HepG2 (cell line): ENCODE results near the gene HSD17B11. TPM values are rescaled to one million over a fixed set of nuclear protein-coding genes. Genes with fewer than 3 reads are reported as not detected.

Experiments
- CEBPB ChIP-seq: IDR thresholded peaks from 2 replicates; pipeline ENCODE4 v1.6.1; 2011; ENCODE audit warnings: low read depth, low read length, improper control_type of control experiment, borderline replicate concordance
- CEBPG ChIP-seq: IDR thresholded peaks from 2 replicates; pipeline ENCODE4 v1.6.1; 2016
- CREM ChIP-seq, 2 experiments: sonication (generic) in 1 of 2; formaldehyde crosslinking in 1 of 2; IDR thresholded peaks; 2 replicates each; pipeline versions ENCODE4 v1.4.0 to v1.6.1; 2016 to 2020; ENCODE audit warnings: antibody characterized with exemption in 1 of 2, mild to moderate bottlenecking in 1 of 2, missing genetic modification reagents in 1 of 2
- EP300 ChIP-seq, 3 experiments: sonication (generic) in 1 of 3; formaldehyde crosslinking in 1 of 3; IDR thresholded peaks; 2 replicates each; pipeline versions ENCODE4 v1.5.1 to v1.6.1; 2011 to 2020; ENCODE audit warnings: low read depth in 2 of 3, low read length in 2 of 3, borderline replicate concordance in 1 of 3, improper control_type of control experiment in 1 of 3, mild to moderate bottlenecking in 1 of 3, missing genetic modification reagents in 1 of 3, moderate library complexity in 1 of 3
- FOXA3 ChIP-seq: IDR thresholded peaks from 2 replicates; pipeline ENCODE4 v1.6.1; 2016; ENCODE audit warnings: missing genetic modification reagents, missing compliant biosample characterization
- GATAD2A ChIP-seq: IDR thresholded peaks from 2 replicates; pipeline ENCODE4 v1.6.1; 2016
- MLX ChIP-seq: IDR thresholded peaks from 2 replicates; pipeline ENCODE4 v1.6.1; 2016
- NCOR1 ChIP-seq: fragments of 200-600 bp; sonication (generic); IDR thresholded peaks from 2 replicates; pipeline ENCODE4 v1.7.0; 2017; ENCODE audit warnings: antibody characterized with exemption, low read length, borderline replicate concordance
- POGZ ChIP-seq: sonication (generic); formaldehyde crosslinking; IDR thresholded peaks from 2 replicates; pipeline ENCODE4 v1.4.0; 2020; ENCODE audit warnings: mild to moderate bottlenecking, missing genetic modification reagents
- RARA ChIP-seq: IDR thresholded peaks from 2 replicates; pipeline ENCODE4 v1.6.1; 2016; ENCODE audit warnings: missing genetic modification reagents, missing compliant biosample characterization
- RCOR2 ChIP-seq: IDR thresholded peaks from 2 replicates; pipeline ENCODE4 v1.6.1; 2016; ENCODE audit warnings: missing biosample characterization, missing genetic modification reagents
- RFX1 ChIP-seq: fragments of 450-650 bp; IDR thresholded peaks from 2 replicates; pipeline ENCODE4 v1.6.1; 2017
- SALL1 ChIP-seq: sonication (generic); formaldehyde crosslinking; IDR thresholded peaks from 2 replicates; pipeline ENCODE4 v1.8.0; 2022; ENCODE audit warnings: mild to moderate bottlenecking, missing genetic modification reagents
- SOX5 ChIP-seq: IDR thresholded peaks from 2 replicates; pipeline ENCODE4 v1.6.1; 2016; ENCODE audit warnings: borderline replicate concordance
- SOX6 ChIP-seq, 2 experiments: fragments of 450-650 bp in 1 of 2; sonication (generic) in 1 of 2; formaldehyde crosslinking in 1 of 2; IDR thresholded peaks; 2 replicates each; pipeline versions ENCODE4 v1.4.0 to v1.6.1; 2017 to 2020; ENCODE audit warnings: antibody characterized with exemption in 1 of 2, mild to moderate bottlenecking in 1 of 2, missing genetic modification reagents in 1 of 2
- ZMYM2 ChIP-seq: sonication (generic); formaldehyde crosslinking; IDR thresholded peaks from 2 replicates; pipeline ENCODE4 v1.8.0; 2022; ENCODE audit warnings: mild to moderate bottlenecking, missing genetic modification reagents
- ZMYM3 ChIP-seq: sonication (generic); formaldehyde crosslinking; IDR thresholded peaks from 2 replicates; pipeline ENCODE4 v1.5.1; 2020; ENCODE audit warnings: mild to moderate bottlenecking, missing genetic modification reagents
- polyA plus RNA-seq, 8 experiments: library from polyadenylated mRNA; depleted of rRNA in 3 of 8; stranded (reverse) in 7 of 8; unstranded in 1 of 8; fragments of >200 nt; fragmentation: Illumina TruSeq in 4 of 8; extraction: Trizol in 4 of 8; gene quantifications; 2 replicates each; pipeline versions ENCODE4 v1.2.1 to v1.2.3, GENCODE V29; 2011 to 2016; ENCODE audit warnings: low read depth in 4 of 8, missing spikeins in 1 of 8, mixed read lengths in 1 of 8; ENCODE audit not compliant: insufficient read depth in 1 of 8
- total RNA-seq, 5 experiments: library from RNA; depleted of rRNA; stranded (reverse); fragments of >200 nt; fragmentation: Illumina TruSeq; extraction: Trizol; gene quantifications; 2 replicates each; pipeline ENCODE4 v1.2.3, GENCODE V29; 2016; ENCODE audit warnings: low read depth in 1 of 5

Gene HSD17B11
- total and polyA plus RNA-seq, 2 of the 13 experiments (the other 11 are each of a cell fraction or from before 2014, with no cell fraction given) = 121 to 158 TPM

- TF ChIP-seq RARA (CRISPR knock-in tag) = peak; percentile 80
- TF ChIP-seq SOX6 (IDR thresholded peaks at IDR 0.05) = no peak
- peak; percentile 29; the same call in 1 of the 2 replicates for TF ChIP-seq SOX6 (CRISPR knock-in tag; IDR thresholded peaks at IDR 0.05)
- no peak for TF ChIP-seq RFX1
- peak; percentile 54; the same call in 1 of the 2 replicates for TF ChIP-seq SALL1
- TF ChIP-seq FOXA3 = peak; percentile 42; the same call in 1 of the 2 replicates
- no peak for TF ChIP-seq MLX (CRISPR knock-in tag)
- 0 out of 2 replicates have a peak, but pooled peaks have one; percentile 24 for TF ChIP-seq RCOR2 (CRISPR knock-in tag)
- peak; percentile 13; the same call in 1 of the 2 replicates for TF ChIP-seq CREM (IDR thresholded peaks at IDR 0.05)
- no peak for TF ChIP-seq CREM (CRISPR knock-in tag; IDR thresholded peaks at IDR 0.05)
- peak; percentile 79 for TF ChIP-seq CEBPG
- TF ChIP-seq NCOR1 = peak; percentile 78
- TF ChIP-seq ZMYM3 (CRISPR knock-in tag) = 0 out of 2 replicates have a peak, but pooled peaks have one; percentile 27
- peak; percentile 72 for TF ChIP-seq GATAD2A (CRISPR knock-in tag)
- TF ChIP-seq EP300 (IDR thresholded peaks at IDR 0.05; ENCODE audit: low read depth in 2 of 2, low read length in 2 of 2) = peak in 1 of 2 experiments; percentile 66; a peak in 2 of 4 replicates
- TF ChIP-seq EP300 (CRISPR knock-in tag; IDR thresholded peaks at IDR 0.05; ENCODE audit: borderline replicate concordance) = no peak
- peak; percentile 20; the same call in 1 of the 2 replicates for TF ChIP-seq SOX5 (CRISPR knock-in tag)
- TF ChIP-seq CEBPB = peak; percentile 85
- TF ChIP-seq ZMYM2 (CRISPR knock-in tag) = peak; percentile 82
- TF ChIP-seq POGZ (CRISPR knock-in tag) = peak; percentile 58
- TF ChIP-seq, all 625 proteins: peak for 35
These were observed 73.5 kb downstream of the HSD17B11 start (continued) for GRCh38 chr4:87317527-87317926.
